WTC11 (cell line): ENCODE data around the gene MIER1. TPM values are rescaled to one million over a fixed set of nuclear protein-coding genes. Genes with fewer than 3 reads are reported as not detected.
"Not testable (repeated sequence)": the region's sequence is repeated elsewhere in the genome, so short reads cannot be mapped to it uniquely, and the experiment has no call there.

Experiments used
- ATAC-seq: fragments of 200-7000 bp; cut with Tn5 transposase; 2 replicates; pipeline ENCODE4 v1.10.0; 2021; ENCODE audit warnings: mild to moderate bottlenecking, moderate library complexity
- CTCF ChIA-PET: fragments of 300-600 bp; sonication (Branson Sonifier 250); formaldehyde crosslinking; loops from one replicate; lab custom pipeline; 2021; ENCODE audit warnings: antibody characterized with exemption; lab: Charles Lee
- POLR2A ChIA-PET: fragments of 350-600 bp; sonication (Branson Sonifier 250); formaldehyde crosslinking; loops from one replicate; lab custom pipeline; 2021; ENCODE audit warnings: antibody characterized with exemption; lab: Charles Lee
- DNase-seq: peaks from one replicate; pipeline ENCODE4 v3.0.0; 2021; ENCODE audit warnings: low spot score
- H3K27ac Mint-ChIP-seq: 2 replicates; pipeline ENCODE4 v1.8.0; 2021; ENCODE audit warnings: mixed read lengths
- H3K27me3 Mint-ChIP-seq: 2 replicates; pipeline ENCODE4 v1.8.0; 2021; ENCODE audit warnings: low read depth, mild to moderate bottlenecking, moderate library complexity, mixed read lengths
- H3K36me3 Mint-ChIP-seq: 2 replicates; pipeline ENCODE4 v1.8.0; 2021; ENCODE audit warnings: mixed read lengths
- H3K4me1 Mint-ChIP-seq: 2 replicates; pipeline ENCODE4 v1.8.0; 2022; ENCODE audit warnings: mixed read lengths
- H3K4me3 Mint-ChIP-seq: 2 replicates; pipeline ENCODE4 v1.8.0; 2021; ENCODE audit warnings: mild to moderate bottlenecking, moderate library complexity, mixed read lengths
- H3K9me3 Mint-ChIP-seq: 2 replicates; pipeline ENCODE4 v1.8.0; 2021; ENCODE audit warnings: mixed read lengths
- AFF4 ChIP-seq: sonication (generic); formaldehyde crosslinking; IDR thresholded peaks from 2 replicates; pipeline ENCODE4 v1.8.1; 2023; ENCODE audit warnings: mild to moderate bottlenecking, missing genetic modification reagents, borderline replicate concordance
- CDX4 ChIP-seq: fragments of 250-450 bp; sonication (Bioruptor Pico); IDR thresholded peaks from 2 replicates; pipeline ENCODE4 v1.9.0; 2021; ENCODE audit warnings: moderate library complexity, mild to moderate bottlenecking, inconsistent platforms, borderline replicate concordance
- CREM ChIP-seq: sonication (generic); formaldehyde crosslinking; IDR thresholded peaks from 2 replicates; pipeline ENCODE4 v1.8.1; 2022; ENCODE audit warnings: mild to moderate bottlenecking, missing genetic modification reagents, moderate library complexity
- ERG ChIP-seq: fragments of 250-450 bp; sonication (Bioruptor Pico); IDR thresholded peaks from 2 replicates; pipeline ENCODE4 v1.8.0; 2021; ENCODE audit warnings: mild to moderate bottlenecking
- GTF2I ChIP-seq: fragments of 250-450 bp; sonication (Bioruptor Pico); conservative IDR thresholded peaks from 2 replicates; pipeline ENCODE4 v1.4.0; 2021; ENCODE audit warnings: mild to moderate bottlenecking
- HMGA2 ChIP-seq: fragments of 250-450 bp; sonication (Bioruptor Pico); IDR thresholded peaks from 2 replicates; pipeline ENCODE4 v1.4.0; 2021; ENCODE audit warnings: mild to moderate bottlenecking, moderate library complexity
- JAZF1 ChIP-seq: fragments of 250-450 bp; sonication (Bioruptor Pico); IDR thresholded peaks from 2 replicates; pipeline ENCODE4 v1.9.0; 2021; ENCODE audit warnings: moderate library complexity, mild to moderate bottlenecking, inconsistent platforms
- NR1H2 ChIP-seq: sonication (generic); formaldehyde crosslinking; IDR thresholded peaks from 2 replicates; pipeline ENCODE4 v1.9.0; 2021; ENCODE audit warnings: mild to moderate bottlenecking, moderate library complexity, missing genetic modification reagents
- OVOL2 ChIP-seq: fragments of 250-450 bp; sonication (Bioruptor Pico); IDR thresholded peaks from 2 replicates; pipeline ENCODE4 v1.9.0; 2021; ENCODE audit warnings: mild to moderate bottlenecking, borderline replicate concordance
- PRRX2 ChIP-seq: fragments of 250-450 bp; sonication (Bioruptor Pico); IDR thresholded peaks from 2 replicates; pipeline ENCODE4 v1.8.0; 2021; ENCODE audit warnings: mild to moderate bottlenecking
- USF2 ChIP-seq: sonication (generic); formaldehyde crosslinking; IDR thresholded peaks from 2 replicates; pipeline ENCODE4 v1.8.1; 2023; ENCODE audit warnings: mild to moderate bottlenecking, missing genetic modification reagents, moderate library complexity
- ZBTB43 ChIP-seq: sonication (generic); formaldehyde crosslinking; IDR thresholded peaks from 2 replicates; pipeline ENCODE4 v1.8.1; 2023; ENCODE audit warnings: mild to moderate bottlenecking, missing genetic modification reagents
- ZNF121 ChIP-seq: sonication (generic); formaldehyde crosslinking; IDR thresholded peaks from 2 replicates; pipeline ENCODE4 v1.8.0; 2023; ENCODE audit warnings: missing genetic modification reagents
- ZSCAN18 ChIP-seq: fragments of 250-450 bp; sonication (Bioruptor Pico); IDR thresholded peaks from 2 replicates; pipeline ENCODE4 v2.1.2; 2022; ENCODE audit warnings: mild to moderate bottlenecking, moderate library complexity
- total RNA-seq: library from RNA; stranded (reverse); gene quantifications from 3 replicates; pipeline ENCODE4 v1.2.3, GENCODE V29; 2021

Gene MIER1
- total RNA-seq, 1 experiment from 2014 or later = 31.0 TPM

GRCh38 chr1:66966188-66966873 is 41.5 kb downstream of the MIER1 start:
- H3K27ac Mint-ChIP-seq, ATAC-seq, H3K4me3 Mint-ChIP-seq, DNase-seq, H3K9me3 Mint-ChIP-seq, POLR2A ChIA-PET, CTCF ChIA-PET, H3K27me3 Mint-ChIP-seq: not testable (repeated sequence)
- Mint-ChIP-seq H3K4me1 (peaks cover 10% of the 10 kb centered on the region), H3K36me3 (peaks cover 86% of the 10 kb centered on the region)

- CTCF ChIA-PET = no interaction called here
- Mint-ChIP-seq H3K4me3 (no peak overlapping the region), H3K9me3 (peaks cover 9% of the 10 kb centered on the region), H3K27ac (no peak overlapping the region), H3K27me3 (no peaks in the 10 kb centered on the region), H3K4me1 (no peaks in the 10 kb centered on the region), H3K36me3 (peaks cover 76% of the 10 kb centered on the region)
- POLR2A ChIA-PET = no interaction called here
- ATAC-seq (no peak), DNase-seq (no peak)
- TF ChIP-seq ZNF121 (CRISPR knock-in tag) (no peak), PRRX2 (CRISPR knock-in tag) (no peak), CREM (CRISPR knock-in tag) (no peak), JAZF1 (no peak), CDX4 (no peak), GTF2I (no peak), ZBTB43 (CRISPR knock-in tag) (no peak), ERG (CRISPR knock-in tag) (no peak), NR1H2 (CRISPR knock-in tag) (no peak), ZSCAN18 (CRISPR knock-in tag) (no peak), HMGA2 (CRISPR knock-in tag) (no peak), OVOL2 (CRISPR knock-in tag) (no peak), AFF4 (no peak), USF2 (no peak)
These were observed 43.8 kb downstream of the MIER1 start for GRCh38 chr1:66968574-66968973.
